ENCODE measurements around the gene FBXL7.

Gene FBXL7

GRCh38 chr5:15587916-15588315 is 87.9 kb downstream of the FBXL7 start:
- DNase-seq (ENCODE audit: low read depth): peak; percentile 34

GRCh38 chr5:15592728-15593127 is 92.7 kb downstream of the FBXL7 start:
- no peak for TF ChIP-seq CTCF (IDR thresholded peaks at IDR 0.05; ENCODE audit: low read length, missing control alignments)
- DNase-seq (ENCODE audit: low read depth): no peak
- no peak overlapping the region for H3K4me3 ChIP-seq (replicated peaks; ENCODE audit: low read depth, low read length)

More at GRCh38 chr5:15587916-15588315, 87.9 kb downstream of the FBXL7 start:
- TF ChIP-seq CTCF (IDR thresholded peaks at IDR 0.05; ENCODE audit: low read length, missing control alignments): no peak
- no peak overlapping the region for H3K4me3 ChIP-seq (replicated peaks; ENCODE audit: low read depth, low read length)

GRCh38 chr5:15594977-15595568 is 95.1 kb downstream of the FBXL7 start:
- H3K4me3 ChIP-seq (replicated peaks; ENCODE audit: low read depth, low read length): no peak overlapping the region
- no peak for DNase-seq (ENCODE audit: low read depth)
- no peak for TF ChIP-seq CTCF (IDR thresholded peaks at IDR 0.05; ENCODE audit: low read length, missing control alignments)

GRCh38 chr5:15595929-15596328 is 95.9 kb downstream of the FBXL7 start:
- TF ChIP-seq CTCF (IDR thresholded peaks at IDR 0.05; ENCODE audit: low read length, missing control alignments): no peak
- no peak overlapping the region for H3K4me3 ChIP-seq (replicated peaks; ENCODE audit: low read depth, low read length)

GRCh38 chr5:15596936-15597335 is 97.0 kb downstream of the FBXL7 start:
- DNase-seq (ENCODE audit: low read depth): no peak
- no peak for TF ChIP-seq CTCF (IDR thresholded peaks at IDR 0.05; ENCODE audit: low read length, missing control alignments)
- H3K4me3 ChIP-seq (replicated peaks; ENCODE audit: low read depth, low read length): no peak overlapping the region

More at GRCh38 chr5:15595929-15596328, 95.9 kb downstream of the FBXL7 start:
- DNase-seq (ENCODE audit: low read depth): no peak

GRCh38 chr5:15597804-15598203 is 97.8 kb downstream of the FBXL7 start:
- H3K4me3 ChIP-seq (replicated peaks; ENCODE audit: low read depth, low read length): no peak overlapping the region
- TF ChIP-seq CTCF (IDR thresholded peaks at IDR 0.05; ENCODE audit: low read length, missing control alignments): no peak
- no peak for DNase-seq (ENCODE audit: low read depth)

GRCh38 chr5:15598294-15598902 is 98.4 kb downstream of the FBXL7 start:
- no peak overlapping the region for H3K4me3 ChIP-seq (replicated peaks; ENCODE audit: low read depth, low read length)
- DNase-seq (ENCODE audit: low read depth): no peak
- peak; percentile 65 for TF ChIP-seq CTCF (IDR thresholded peaks at IDR 0.05; ENCODE audit: low read length, missing control alignments)

All from fibroblast of pulmonary artery (primary cell).